Activated naive CD4-positive, alpha-beta T cell treated with anti-CD3 and anti-CD28 coated beads, Interleukin-2, amount 50 U/mL, for 16 hours (primary cell): ENCODE measurements around the gene NHP2.
"Not testable (repeated sequence)": the region's sequence is repeated elsewhere in the genome, so short reads cannot be mapped to it uniquely, and the experiment has no call there.

ENCODE experiments used
- DNase-seq: peaks from one replicate; pipeline ENCODE4 v3.0.0-alpha.2; 2020

Gene NHP2

DNA sequence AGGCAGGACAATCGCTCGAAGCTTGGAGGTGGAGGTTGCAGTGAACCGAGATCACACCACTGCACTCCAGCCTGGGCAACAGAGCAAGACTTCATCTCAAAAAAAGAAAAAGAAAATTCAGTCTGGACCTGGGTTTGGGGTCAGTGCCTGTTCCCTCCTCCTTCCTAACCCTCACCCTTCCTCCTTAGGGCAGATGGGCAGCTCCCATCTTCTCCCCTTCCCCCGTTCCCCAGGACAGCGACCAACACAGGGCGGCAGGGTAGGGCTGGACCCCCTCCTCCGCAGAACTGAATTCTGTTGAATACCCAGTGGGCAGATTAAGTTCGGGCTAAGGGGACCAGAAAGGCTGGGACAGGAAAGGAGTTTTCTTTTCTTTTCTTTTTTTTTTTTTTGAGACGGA lies 24.4 kb downstream of the NHP2 start:
- DNase-seq, result no peak

DNA sequence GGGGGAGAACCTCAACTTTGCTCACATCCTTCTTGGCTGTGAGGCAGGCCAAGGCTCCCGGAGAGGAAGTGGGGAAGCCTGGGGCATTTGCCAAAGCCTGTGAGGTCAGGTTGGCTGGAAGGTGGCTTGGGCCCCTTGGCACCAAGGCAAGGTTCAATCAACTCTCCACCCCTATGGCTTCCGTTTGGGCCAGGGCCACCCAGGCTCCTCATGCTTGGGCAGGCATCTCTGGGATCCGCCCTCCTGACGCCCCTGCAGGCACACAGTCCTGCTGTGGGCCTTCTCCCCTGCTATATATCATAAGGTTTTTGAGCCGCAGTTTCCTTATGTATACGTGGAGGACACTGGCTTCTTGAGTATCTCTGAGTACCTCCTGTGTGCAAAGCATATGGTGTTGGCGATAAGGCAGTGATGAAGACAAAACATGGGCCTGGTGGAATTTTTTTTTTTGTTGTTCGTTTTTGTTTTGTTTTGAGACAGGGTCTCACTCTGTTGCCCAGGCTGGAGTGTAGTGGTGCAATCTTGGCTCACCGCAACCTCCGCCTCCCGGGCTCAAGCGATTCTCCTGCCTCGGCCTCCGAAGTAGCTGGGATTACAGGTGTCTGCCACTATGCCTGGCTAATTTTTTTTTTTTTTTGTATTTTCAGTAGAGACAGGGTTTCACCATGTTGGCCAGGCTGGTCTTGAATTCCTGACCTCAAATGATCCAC lies 26.2 kb downstream of the NHP2 start:
- not testable (repeated sequence) for DNase-seq

DNA sequence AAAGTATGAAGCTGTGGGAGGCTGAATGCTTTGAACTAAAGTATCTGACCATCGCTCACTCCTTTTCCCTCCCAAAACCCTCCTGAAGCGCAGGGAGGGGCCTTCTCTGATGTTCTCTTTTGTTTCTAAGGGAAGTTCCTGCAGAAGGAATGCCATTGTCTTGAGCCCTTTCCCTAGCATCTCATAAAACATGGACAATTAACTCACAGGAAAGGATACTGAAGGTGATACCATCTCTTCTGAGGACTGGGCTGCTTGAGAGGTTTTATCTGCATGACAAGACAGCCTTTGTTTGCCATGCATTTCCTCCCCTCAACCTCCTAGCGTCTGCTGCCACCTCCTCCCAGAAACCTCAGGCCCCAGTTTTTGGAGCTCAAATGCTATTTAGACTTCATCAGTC lies 27.1 kb downstream of the NHP2 start:
- DNase-seq, result no peak

DNA sequence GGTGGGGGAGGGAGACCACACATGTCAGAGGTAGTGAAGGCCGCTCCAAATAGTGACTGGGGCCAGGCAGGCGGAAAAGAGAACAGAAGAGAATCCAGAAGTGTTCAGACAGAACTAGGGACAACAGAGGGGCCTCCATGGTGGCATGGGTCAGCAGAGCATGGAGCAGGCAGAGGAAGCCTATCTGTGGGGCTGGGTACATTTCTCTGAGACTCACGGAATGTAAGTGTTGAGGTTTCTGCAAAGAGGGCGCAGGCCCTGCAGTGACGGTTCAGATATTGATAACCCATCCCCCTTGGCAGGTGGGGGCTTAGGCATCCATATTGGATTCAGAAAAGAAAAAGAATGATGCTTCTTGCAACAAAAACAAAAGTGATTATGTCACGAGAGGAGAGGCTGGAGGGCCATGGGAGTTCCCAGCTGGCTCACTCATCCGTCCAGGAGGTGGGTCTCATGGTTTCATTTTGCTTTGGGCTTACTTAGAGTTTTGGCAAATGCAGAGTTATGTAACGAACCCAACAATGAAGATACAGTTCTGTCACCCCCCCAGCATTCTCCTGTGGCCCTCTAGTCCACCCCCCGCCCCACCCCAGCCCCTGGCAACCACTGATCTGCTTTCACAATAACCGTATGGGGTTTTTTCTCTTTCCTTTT lies 28.3 kb downstream of the NHP2 start:
- DNase-seq, result no peak

DNA sequence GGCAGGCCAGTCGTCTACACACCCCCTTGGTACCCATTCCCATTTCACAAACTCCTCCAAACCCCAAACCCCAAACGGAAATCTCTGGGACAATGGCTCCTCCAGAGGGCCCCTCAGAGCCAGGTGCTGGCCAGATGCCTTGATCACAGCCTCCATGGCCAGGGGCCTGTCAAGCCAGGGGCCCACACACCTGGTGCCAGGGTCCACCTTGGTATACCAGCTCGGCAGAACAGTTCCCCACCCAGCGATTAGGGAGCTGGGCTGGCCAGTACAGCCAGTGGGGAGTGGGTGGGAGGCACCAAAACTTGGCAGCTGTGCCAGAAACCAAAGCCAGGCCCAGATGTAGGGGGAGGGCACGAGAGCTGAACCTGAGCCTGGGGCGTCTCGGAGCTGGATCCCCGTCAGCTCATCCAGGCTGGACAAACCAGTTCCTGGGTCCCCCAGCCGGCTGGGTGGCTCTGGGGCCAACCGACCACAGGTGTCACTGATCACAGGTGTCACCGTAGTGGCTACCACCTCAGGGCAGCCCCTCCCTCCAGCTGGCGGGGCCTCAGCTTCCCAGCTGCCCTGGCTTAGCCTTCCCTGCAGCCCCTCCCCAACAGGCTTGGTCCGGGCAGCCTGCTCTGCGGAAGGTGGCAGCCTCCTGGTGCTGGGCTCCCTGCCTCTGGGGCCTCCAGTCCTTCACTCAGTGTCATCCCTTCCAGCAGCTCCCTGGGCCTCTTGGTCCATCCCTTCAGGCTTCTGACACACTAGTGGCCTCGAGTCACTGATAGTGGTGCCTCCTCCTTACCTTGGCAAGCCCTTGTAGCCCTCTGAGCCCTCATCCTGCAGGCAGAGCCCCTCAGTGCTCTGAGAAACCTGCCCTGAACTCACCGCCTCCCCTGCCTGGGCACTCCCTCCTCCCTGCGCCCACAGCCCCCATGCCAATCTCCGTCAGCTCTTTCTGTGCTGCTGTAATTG lies 29.4 kb downstream of the NHP2 start:
- DNase-seq, result no peak

DNA sequence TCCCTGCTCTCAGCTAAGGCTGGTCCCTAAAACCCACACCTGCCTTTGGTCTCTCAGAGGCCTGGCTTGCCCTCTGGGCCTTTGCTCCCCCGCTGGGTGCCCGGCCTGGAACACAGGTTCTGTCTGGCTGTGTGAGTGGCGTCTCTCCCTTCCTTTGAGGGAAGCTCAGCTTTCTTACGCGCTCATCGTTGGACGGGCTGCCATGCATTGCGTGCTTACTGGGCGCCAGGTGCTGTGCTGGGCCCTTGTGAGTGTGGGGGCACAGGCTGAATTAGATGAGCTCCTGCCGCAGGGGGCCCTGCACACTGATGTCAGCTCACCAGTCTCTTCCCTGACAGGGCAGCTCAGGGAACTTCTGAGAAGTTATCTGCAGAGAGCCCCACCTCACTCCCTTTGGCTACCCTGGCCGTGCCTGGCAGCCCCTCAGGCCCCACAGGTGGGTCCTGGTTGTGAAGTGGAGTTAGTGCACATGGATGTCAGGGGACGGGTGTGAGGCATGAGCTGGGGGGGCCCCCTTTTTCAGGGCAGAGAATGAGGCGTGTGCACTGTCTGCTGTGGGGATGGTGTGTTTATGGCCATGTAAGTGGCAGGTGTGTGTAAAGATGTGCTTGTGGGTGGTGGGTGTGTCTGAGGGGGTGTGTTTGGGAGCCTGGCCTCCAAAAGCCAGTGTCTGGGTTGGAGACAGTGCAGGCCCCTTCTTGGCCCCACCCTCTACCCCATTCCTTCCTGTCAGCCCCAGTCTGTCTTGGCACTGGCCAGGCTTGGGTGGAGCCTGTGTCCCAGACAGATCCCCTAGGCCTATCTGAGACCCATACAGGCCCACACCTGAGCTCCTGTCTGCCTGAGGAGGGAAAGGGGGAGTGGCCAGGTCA lies 30.4 kb downstream of the NHP2 start:
- DNase-seq, result no peak

DNA sequence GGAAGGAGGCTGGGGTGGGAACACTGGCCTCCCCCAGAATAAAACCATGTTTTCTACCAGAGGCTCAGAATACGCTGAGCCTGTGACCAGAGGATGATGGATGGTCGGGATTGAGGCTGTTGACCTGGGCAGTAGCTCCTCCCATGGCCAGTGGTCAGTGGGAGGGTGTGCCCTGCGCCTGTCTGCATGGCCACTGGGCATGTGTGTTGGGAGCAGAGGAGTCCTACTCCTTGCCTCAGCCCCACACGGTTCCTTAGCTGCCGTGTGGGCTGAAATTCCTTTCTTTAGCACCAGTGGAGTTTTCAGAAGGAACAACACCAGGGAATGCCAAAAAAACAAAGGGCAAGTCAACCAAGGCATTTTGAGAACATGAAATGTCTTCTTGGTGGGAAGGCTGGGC lies 31.3 kb downstream of the NHP2 start:
- no peak for DNase-seq

DNA sequence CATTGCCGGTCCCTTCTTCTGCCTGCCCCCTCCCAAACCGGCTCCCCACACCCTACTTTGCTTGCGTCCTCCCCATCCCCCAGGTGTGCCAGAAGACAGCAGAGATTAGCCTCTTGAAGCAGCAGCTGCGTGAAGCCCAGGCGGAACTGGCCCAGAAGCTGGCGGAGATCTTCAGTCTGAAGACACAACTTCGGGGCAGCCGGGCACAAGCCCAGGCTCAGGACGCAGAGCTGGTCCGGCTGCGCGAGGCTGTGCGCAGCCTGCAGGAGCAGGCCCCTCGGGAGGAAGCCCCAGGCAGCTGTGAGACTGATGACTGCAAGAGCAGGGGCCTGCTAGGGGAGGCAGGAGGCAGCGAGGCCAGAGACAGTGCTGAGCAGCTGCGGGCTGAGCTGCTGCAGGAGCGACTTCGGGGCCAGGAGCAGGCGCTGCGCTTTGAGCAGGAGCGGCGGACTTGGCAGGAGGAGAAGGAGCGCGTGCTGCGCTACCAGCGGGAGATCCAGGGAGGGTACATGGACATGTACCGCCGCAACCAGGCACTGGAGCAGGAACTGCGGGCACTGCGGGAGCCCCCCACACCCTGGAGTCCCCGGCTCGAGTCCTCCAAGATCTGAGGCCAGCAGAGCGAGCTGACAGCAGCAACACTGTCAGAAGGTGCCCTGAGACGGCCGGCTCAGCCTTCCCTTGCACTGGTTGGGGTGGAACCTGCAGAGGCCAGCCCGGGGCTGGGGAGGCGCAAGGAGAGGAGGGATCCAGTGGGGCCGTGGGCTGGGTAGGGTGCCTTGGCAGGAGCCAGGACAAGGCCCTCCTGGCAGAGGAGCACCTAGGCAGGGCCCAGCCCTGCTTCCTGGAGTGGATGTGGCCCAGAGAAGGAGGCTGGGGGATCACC lies 32.1 kb downstream of the NHP2 start:
- no peak for DNase-seq

DNA sequence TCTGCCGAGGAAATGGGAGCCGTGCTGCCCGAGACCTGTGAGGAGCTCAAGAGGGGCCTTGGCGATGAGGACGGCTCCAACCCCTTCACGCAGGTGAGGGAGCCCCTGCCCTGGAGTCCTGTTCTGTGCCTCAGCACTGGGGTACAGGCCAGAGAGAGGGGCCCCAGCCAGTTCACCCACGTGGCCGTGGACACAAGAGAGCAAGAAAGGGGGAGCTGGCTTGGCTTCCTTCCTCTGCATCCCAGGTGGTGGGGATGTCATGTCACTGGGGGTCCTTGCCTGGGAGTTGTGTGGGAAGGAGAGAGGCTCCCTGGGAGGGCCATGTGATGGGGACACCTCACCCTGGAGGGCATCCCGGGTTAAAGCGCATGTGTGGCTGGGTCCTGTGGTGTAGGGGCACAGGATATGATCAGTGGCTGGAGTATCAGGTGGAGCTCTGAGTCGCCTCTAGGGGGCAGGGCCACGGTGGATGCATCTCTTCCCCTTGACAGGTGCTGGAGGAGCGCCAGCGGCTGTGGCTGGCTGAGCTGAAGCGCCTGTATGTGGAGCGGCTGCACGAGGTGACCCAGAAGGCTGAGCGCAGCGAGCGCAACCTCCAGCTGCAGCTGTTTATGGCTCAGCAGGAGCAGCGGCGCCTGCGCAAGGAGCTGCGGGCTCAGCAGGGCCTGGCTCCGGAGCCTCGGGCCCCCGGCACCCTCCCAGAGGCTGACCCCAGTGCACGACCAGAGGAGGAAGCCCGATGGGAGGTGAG lies 32.9 kb downstream of the NHP2 start:
- DNase-seq, result peak; percentile 81

DNA sequence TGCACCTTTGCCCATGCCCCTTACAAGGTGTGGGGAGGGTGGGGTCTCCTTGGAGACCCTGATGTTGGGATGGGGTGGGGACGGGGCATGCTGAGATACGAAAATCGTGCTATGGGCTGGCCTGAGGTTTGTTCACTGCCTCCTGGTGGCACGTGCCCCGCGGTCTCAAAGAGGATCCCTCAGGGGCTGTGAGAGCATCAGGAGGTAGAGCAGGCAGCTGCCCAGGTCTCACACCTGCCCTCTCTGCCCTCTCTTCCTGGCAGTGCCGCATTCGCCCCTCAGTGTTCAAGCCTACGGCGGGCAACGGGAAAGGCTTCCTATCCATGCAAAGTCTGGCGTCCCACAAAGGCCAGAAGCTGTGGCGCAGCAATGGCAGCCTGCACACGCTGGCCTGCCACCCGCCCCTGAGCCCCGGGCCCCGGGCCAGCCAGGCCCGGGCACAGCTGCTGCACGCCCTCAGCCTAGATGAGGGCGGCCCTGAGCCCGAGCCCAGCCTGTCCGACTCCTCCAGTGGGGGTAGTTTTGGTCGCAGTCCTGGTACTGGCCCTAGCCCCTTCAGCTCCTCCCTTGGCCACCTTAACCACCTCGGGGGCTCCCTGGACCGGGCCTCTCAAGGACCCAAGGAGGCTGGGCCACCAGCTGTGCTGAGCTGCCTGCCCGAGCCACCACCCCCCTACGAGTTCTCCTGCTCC lies 33.6 kb downstream of the NHP2 start:
- no peak for DNase-seq

DNA sequence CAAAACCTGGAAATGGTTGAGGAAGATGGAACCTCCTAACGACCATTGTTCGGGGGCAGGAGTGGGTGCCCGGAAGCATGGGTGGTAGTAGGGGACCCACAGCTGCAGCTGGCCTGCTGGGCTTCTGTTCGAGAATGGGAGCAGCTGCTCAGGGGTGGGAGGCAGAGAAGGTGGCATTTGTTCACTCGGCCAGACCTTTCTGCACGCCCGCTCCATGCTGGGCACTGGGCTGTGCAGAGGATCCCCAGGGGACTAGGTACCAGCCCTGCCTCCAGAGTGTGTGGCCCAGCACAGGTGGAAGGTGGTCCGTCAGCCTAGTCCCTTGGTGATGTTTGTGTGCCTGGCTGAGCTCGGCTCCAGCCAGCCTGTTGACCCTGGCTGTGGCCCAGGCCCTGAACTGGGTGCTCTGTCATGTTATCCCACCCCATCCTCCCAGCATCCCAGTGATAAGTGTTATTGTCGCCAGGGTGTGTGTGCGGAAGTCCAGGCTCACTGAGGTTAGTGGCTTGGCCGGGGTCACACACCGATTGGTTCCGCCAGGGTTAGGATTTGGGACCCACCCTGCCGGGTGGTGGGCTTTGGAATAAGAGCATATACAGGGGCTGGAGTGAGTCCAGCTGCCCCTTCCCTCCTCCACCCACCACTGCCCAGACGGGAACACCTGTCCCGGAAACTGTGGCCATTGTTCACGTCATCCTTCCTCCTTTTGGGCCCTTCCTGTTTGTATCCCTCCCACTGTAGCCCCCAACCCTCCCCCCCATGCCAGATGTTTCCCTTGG lies 35.6 kb downstream of the NHP2 start:
- DNase-seq, result no peak

DNA sequence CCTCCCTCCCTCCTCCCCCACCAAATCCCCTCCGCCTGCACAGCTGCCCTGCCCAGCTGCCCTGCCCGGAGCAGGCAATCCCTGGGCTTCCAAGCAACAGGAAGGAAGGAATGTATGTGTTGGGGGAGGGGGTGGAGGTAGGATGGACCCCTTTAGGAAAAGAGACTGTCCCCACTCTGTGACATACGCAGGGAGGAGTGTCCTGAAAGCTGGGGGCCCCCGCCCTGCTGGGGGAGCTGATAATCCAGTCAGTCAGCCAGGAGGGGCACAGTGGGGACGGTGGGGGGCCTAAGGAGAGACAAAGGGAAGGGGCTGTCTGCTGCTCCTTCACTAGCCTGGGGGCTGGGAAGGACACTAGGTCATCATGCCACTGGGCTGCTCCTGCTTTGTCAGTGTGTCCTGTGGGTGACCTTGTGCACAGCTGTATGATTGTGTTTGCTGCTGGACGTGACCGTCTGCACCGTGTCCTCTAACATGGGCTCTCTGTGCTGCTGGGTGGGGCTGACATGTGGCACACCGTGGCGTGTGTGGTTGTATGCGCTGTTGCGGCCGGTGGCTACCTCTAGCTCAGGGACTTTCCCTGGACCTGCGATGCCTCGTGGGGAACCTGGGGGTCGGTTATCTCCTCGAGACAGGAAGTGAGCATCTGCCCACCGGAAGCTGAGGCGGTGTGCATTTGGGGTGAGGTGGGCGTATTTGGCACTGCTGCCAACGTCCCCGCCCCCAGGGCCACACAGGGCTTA lies 37.4 kb downstream of the NHP2 start:
- peak; percentile 45 for DNase-seq

DNA sequence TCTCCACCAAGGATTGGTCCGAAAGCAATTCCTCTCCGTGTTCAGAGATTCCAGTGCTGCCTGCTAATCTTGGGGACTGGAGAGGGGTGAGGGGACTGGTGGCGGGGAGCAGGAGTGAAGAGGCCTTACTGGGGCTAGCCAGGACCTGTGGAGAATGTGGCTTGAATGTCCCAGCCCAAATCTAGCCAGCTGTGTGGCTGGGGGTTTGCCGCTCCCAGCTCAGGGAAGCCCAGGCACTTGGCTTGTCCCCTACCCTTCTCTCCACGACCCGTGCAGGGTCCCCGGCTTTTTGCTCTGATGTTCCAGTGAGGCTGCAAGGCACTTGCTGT lies 37.9 kb downstream of the NHP2 start:
- no peak for DNase-seq

DNA sequence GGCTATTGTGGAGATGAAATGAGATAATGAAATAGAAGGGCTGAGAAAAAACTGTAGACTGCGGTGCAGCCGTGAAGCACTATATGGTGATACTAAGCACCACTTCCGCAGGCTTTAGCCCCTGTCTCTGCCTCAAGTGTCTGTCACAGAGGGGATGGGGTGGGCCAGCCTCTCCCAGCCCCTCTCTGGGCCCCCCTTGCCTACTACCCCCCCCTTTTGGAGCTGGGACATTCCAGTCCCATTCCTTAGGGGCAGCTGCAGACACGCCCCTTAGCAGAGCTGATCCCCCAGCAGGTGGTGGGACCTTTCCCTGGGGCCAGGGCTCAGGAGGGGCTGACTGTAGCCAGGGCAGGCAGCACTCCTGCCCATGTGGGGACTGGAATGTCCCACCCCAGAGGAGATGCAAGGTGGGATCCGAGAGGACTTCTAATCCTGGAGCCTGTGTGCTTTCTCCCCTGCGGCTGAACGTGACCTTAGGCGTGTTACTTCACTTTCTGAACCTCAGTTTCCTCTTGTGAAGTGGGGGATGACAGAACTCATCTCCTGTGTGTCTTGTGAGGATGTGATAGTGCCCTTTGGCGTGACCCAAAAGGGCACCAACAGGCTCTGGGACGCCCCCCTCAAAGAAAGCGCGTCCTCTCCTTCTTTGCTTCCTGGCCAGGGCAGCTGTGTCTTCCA lies 38.4 kb downstream of the NHP2 start:
- DNase-seq, result no peak

DNA sequence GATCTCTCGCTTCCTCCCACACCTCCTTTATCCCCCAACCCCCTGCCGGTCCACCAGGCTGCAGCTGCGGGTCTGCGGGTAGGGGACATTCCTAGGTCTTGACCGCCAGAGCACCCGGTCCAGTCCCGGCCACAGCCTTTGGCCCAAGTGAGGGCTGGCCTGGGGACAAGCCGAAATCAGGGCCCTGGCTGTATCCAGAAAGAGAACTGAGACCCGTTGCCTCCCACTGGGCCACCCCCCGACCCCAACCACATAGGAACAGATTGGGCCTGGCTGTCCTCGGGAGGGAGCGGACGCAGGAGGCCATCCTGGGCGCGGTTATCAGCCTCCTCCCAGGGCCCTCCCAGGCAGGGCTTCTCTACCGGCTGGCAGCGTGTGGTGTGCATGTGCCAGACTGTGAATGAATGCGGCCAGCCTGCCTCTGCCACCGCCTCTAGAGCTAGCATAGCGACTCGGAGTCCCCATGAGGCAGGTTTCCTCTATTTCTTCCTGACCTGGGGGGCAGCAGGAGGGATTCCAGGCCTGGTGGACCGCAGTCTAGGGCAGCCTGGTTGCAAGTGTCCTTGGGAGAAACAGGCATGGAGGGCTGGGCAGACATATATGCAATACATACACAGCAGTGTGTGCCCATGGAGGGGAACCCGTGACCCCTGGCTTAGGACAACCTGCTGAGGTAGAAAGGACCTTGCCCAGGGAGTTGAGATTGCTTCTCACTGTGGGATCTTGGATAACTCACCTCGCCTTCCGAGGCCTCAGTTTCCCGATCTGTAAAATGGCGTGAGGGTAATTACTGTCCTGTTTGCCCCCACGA lies 39.2 kb downstream of the NHP2 start:
- DNase-seq, result peak; percentile 41

DNA sequence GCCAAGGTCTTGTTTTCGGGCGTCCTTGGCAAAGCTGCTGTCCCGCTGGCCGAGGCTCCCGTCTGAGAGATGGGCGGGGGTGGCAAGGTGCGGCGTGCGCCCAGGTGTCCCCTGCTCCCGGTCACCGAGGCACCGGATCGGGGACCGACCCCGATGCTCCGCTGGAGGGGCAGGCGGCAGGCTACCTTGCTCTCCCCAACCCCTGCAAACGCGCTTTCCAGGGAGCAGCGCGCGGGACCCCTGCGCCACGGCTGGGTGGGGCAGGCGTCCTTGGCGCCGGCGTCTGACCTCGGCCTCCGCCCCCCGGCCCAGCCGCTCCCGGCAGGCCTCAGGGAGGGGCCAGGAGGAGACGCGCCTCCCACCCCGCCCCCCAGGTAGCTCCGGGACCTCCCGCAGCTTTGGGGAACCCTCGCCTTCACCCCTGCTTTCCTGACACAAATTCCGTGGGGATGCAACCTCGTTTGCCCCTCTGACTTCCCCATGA lies 39.8 kb downstream of the NHP2 start:
- DNase-seq, result peak; percentile 25

DNA sequence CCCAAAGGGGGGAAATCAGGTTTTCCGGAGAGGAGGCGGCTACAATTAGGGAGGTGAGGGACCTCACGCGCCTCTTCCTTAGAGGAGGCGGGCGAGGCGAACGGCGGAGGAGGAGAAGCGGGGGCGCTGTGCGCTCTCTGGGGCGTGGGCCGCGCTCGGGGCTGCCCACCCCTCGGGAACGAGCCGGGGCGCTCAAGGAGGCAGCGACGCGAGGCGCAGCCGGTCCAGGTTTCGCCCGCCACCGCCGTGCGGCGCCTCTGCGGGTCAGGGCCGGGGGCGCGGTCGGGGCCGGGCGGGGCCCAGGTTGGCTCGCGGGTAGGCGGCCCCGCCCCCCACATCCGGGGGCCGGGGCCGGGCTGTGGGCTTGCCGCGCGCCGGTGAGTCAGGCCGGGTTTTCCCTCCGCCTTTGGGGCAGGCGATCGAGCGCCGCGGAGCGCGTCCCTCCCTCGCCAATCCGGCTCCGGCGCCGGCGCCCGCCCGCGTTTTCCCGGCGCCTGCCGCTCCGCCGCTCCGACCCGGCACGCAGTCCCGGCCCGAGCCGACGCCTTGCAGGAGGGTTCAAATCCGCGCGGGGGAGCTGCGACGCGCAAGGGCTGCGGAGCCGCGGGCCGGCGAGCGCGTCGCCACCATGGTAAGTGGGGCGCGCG lies 40.4 kb downstream of the NHP2 start, which contains the start of gene N4BP3:
N4BP3 (plus strand) TSS at position 392 of the 647 bp plus-strand sequence. CDS start 6,052 bp downstream, outside the sequence.
- peak; percentile 85 for DNase-seq
